HUES48 (cell line): Measurements from ENCODE around the gene APOA5.

Experiments
- H3K27ac ChIP-seq: one replicate; pipeline ENCODE4 v1.7.0; 2013; ENCODE audit warnings: low read depth, low read length, inconsistent platforms
- H3K27me3 ChIP-seq: 2 replicates; pipeline ENCODE4 v1.6.1; 2013; ENCODE audit warnings: mild to moderate bottlenecking, low read length; ENCODE audit not compliant: control insufficient read depth, insufficient read depth
- H3K36me3 ChIP-seq: 2 replicates; pipeline ENCODE4 v1.6.1; 2013; ENCODE audit warnings: low read length; ENCODE audit not compliant: control insufficient read depth, insufficient read depth
- H3K4me1 ChIP-seq: 2 replicates; pipeline ENCODE4 v1.6.1; 2013; ENCODE audit warnings: mild to moderate bottlenecking, low read length; ENCODE audit not compliant: control insufficient read depth, insufficient read depth
- H3K4me3 ChIP-seq: 2 replicates; pipeline ENCODE4 v1.5.1; 2013; ENCODE audit warnings: mild to moderate bottlenecking, low read depth, low read length
- H3K9ac ChIP-seq: 2 replicates; pipeline ENCODE4 v1.6.1; 2013; ENCODE audit warnings: mild to moderate bottlenecking, low read depth, low read length, moderate library complexity
- H3K9me3 ChIP-seq: 2 replicates; pipeline ENCODE4 v1.6.1; 2013; ENCODE audit warnings: low read length; ENCODE audit not compliant: control insufficient read depth, insufficient read depth

The APOA5 gene

DNA sequence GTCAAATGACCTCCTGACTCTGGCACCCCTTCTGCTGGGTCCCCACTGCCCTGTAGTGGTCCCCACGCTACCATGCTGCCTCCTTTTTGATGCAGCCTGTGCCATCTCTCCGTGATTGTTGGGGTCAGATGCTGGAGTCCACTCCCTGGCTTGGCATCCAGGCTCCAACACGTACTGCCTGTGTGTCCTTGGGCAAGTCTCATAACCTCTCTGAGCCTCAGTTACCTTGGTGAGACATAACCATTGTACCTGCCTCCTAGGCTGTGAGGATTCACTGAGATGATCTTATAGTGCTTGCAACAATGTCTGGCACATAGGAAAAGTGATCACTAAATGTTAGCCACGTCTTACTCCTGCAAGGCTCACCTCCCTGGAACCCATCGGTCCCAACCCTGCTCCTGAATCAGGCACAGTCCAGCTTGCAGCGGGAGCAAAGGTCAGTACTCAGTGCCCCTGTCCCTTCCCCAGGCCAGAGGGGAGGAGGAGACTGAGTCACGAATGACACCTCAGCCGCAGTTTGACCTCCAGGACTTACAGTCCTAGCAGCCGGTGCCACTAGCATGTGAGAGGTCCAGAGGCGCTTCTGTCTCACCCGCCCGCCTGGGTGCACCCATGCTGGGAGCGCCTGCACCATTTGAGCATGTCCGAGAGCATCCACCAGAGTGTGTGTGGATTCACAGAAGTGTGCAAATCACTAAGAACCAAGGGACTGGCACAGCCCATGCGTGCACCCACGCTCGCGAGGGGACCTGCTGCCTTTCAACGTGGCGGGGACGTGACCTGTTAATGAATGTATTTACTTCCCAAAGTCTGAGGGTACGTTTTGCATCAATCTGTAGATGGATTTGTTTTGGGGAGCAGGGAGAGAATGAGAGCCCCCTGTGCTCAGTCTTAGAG, 34.4 kb upstream of the APOA5 start:
- no peaks in the 10 kb centered on the region for H3K36me3 ChIP-seq
- no peaks in the 10 kb centered on the region for H3K27me3 ChIP-seq
- no peak overlapping the region for H3K27ac ChIP-seq
- H3K9me3 ChIP-seq = no peaks in the 10 kb centered on the region
- H3K4me1 ChIP-seq = no peaks in the 10 kb centered on the region
- no peak overlapping the region for H3K4me3 ChIP-seq
- no peak overlapping the region for H3K9ac ChIP-seq

DNA sequence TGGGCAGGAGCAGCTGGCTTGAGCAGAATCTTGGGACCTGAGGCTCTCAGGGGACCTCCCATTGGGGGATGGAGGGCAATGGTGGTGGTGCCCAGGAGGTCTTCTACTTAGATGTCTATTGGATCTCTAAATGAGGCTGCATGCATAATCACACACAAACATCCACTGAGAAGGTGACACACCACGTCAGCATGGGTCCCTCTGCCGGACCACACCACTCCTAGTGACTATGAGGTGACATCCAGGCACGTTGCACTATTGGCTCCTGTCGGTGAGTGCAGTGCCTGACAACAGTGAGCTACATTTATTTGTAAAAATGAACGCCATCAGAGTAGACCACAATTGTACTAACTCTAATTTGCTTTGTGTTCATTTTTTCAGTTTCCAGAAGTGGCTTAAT, 33.8 kb upstream of the APOA5 start:
- Histone ChIP-seq H3K9ac (no peak overlapping the region), H3K27me3 (no peaks in the 10 kb centered on the region), H3K4me3 (no peak overlapping the region), H3K9me3 (no peaks in the 10 kb centered on the region), H3K27ac (no peak overlapping the region), H3K4me1 (no peaks in the 10 kb centered on the region), H3K36me3 (no peaks in the 10 kb centered on the region)

DNA sequence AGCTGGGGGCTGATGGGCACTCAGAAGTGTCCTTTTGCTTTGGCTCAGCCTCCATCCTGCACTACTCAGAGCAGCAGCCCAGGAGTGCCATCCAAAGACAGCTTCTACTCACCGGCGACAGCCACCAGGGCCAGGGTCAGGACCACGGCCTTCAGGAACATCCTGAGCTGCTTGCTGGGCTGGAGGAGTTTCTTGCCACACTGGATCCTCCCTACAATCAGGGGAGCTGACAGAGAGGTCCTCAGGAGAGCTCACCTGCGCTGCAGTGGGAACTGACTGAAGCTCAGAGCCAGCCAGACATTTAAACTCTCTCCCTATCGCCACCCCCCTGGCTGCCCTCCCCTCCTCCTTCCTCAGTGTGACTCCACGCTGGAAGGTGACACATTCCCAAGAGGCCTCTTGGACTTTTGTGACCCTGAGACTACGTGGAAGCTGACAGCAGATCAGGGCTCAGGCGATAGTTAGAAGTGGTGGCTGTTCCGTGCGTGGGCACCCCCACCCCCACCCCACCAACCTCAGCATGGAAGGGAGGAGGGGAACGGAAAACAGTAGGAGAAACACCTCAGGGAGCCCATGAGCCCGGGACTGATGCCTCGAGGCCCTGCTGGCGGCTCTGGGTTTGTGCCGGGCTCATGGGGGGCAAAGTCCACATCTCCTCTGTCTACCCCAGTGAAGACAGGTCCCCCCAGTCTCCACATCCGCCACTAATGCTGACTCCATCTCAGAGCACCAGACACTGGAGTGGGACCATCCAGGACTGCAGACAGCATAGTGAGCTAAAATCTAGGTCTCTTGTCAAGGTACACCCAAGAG, 31.6 kb upstream of the APOA5 start, which contains the start of gene APOA4:
Gene APOA4, minus strand, starts transcription at position 274 of the 813 bp plus-strand sequence. Its CDS starts 113 bp downstream, at position 161.
- H3K4me1 ChIP-seq = no peaks in the 10 kb centered on the region
- H3K27ac ChIP-seq = no peak within 1 kb of the TSS
- no peak within 1 kb of the TSS for H3K4me3 ChIP-seq
- H3K27me3 ChIP-seq = no peaks in the 10 kb centered on the region
- no peaks in the 10 kb centered on the region for H3K9me3 ChIP-seq
- no peak within 1 kb of the TSS for H3K9ac ChIP-seq
- no peaks in the 10 kb centered on the region for H3K36me3 ChIP-seq

DNA sequence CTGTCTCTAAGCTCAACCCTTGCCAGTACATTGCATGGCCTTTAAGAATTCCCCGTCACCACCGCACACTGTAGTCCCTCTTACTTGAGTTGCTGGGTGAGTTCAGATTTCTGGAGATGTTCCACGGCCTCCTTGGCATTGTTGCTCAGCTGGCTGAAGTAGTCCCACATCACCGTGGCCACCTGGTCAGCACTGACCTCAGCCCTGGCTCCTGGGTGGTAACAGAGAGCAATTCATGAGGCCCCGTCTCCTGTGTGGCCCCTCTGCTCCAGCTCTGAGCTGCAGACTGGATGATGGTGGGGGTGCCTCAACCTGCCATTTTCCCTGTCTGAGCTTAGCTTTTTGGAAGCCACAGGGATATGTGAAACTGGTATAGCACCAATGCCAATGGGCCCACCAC, 30.9 kb upstream of the APOA5 start:
- Histone ChIP-seq H3K9ac (no peak overlapping the region), H3K27me3 (no peaks in the 10 kb centered on the region), H3K9me3 (no peaks in the 10 kb centered on the region), H3K36me3 (no peaks in the 10 kb centered on the region), H3K4me3 (no peak overlapping the region), H3K4me1 (no peaks in the 10 kb centered on the region), H3K27ac (no peak overlapping the region)

DNA sequence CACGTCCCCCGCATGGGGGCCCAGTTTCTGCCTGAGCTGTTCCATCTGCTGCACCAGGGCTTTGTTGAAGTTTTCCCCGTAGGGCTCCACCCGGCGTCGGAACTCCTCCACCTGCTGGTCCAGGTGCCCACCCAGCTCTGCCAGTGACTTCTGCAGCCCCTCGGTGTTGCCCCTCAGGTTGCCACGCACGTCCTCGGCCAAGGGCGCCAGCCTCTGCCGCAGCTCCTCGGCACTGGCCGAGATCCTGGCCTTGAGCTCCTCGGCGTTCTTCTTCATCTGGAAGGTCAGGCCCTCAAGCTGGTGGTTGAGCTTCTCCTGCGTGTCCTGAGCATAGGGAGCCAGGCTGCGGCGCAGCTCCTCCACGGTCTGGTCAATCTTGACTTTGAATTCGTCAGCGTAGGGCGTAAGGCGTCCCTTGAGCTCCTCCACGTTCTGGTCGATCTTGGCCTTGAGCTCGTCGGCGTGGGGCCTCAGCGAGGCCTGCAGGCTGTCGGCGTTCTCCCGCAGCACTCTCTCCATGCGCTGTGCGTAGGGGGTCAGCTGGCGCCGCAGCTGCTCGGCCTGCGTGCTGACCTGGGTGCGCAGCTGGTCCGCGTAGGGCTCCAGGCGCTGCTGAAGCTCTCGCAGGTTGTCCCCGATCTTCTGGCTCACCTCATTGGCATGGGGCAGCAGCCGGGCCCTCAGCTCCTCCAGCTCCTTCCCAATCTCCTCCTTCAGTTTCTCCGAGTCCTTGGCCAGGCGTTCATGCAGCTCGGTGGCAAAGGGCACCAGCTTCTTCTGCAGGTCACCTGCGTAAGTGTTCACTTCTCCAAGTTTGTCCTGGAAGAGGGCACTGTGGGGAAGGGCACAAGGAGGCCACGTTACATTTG, 29.6 kb upstream of the APOA5 start:
- H3K9me3 ChIP-seq = no peaks in the 10 kb centered on the region
- H3K4me1 ChIP-seq = no peaks in the 10 kb centered on the region
- no peaks in the 10 kb centered on the region for H3K36me3 ChIP-seq
- no peak overlapping the region for H3K9ac ChIP-seq
- H3K4me3 ChIP-seq = no peak overlapping the region
- H3K27ac ChIP-seq = no peak overlapping the region
- no peaks in the 10 kb centered on the region for H3K27me3 ChIP-seq

DNA sequence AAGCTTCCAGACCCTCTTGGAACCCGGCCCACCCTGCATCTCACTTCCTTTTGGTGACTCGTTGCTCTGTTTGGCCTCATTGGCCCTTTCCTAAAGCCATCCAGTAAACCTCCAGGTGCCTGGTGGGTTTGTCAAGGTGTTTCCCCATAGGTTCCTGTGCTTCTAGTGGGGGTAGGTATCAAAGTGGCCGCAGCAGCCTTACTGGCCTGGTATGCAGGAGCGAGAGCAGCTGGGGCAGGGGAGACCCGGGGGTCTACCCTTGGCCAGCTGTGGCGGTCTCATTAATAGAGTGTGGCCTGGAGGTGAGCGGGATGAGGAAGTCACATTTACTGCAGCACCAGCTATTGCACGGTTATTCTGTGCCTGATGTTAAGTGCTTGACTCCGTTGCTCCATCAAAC, 27.4 kb upstream of the APOA5 start:
- Histone ChIP-seq H3K27me3 (no peaks in the 10 kb centered on the region), H3K27ac (no peak overlapping the region), H3K9ac (no peak overlapping the region), H3K4me1 (no peaks in the 10 kb centered on the region), H3K9me3 (no peaks in the 10 kb centered on the region), H3K4me3 (no peak overlapping the region), H3K36me3 (no peaks in the 10 kb centered on the region)

DNA sequence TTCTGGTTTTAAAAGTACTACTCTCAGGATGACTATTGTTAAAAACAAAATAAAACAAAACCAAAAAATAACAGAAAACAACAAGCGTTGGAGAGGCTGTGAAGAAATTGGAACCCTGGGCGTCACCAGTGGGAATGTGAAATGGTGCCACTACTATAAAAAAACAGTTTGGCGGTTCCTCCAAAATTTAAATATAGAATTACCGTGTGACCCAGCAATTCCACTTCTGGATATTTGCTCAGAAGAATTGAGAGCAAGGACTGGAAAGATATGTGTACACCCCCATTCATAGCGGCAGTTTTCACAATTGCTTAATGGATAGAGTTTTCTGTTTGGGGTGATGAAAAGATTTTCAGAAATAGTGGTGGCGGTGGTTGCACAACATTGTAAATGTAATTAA, 22.8 kb upstream of the APOA5 start:
- no peak overlapping the region for H3K27ac ChIP-seq
- no peaks in the 10 kb centered on the region for H3K9me3 ChIP-seq
- H3K27me3 ChIP-seq = no peaks in the 10 kb centered on the region
- H3K36me3 ChIP-seq = no peaks in the 10 kb centered on the region
- no peak overlapping the region for H3K4me3 ChIP-seq
- H3K9ac ChIP-seq = no peak overlapping the region
- H3K4me1 ChIP-seq = no peaks in the 10 kb centered on the region

DNA sequence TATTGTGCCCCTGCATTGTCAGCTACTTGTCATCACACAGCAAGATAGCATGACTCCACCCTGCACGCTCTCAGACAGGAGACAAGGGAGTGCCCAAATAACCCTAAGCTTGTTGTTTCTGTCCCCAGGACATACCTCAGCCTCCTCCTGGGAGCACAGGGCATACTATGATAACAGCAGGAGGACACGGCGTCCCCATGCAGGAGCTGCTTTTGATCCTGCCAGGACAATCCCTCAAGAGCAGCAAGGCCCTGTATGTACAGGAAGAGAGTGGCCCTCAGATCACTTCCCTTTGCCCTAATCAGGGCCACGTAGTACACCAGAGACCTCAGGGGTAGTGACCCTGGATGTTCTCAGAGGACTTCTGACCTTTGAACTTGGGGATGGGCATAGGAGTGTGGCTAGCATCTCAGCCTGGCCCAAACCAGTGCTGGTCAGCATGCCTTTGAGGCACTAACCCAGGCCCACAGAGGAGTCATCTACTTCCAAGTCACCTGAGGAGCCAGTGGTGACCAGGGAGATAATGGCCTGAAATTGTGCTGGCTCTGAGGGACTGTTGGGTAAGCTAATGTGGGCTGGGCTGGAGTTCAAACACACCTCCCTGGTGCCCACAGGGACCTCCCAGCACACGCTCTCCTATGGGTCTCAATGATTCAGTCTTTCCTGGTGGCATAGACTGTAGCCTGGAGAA, 22.2 kb upstream of the APOA5 start:
- Histone ChIP-seq H3K4me1 (no peaks in the 10 kb centered on the region), H3K27ac (peak overlapping the region; percentile 14), H3K4me3 (no peak overlapping the region)

DNA sequence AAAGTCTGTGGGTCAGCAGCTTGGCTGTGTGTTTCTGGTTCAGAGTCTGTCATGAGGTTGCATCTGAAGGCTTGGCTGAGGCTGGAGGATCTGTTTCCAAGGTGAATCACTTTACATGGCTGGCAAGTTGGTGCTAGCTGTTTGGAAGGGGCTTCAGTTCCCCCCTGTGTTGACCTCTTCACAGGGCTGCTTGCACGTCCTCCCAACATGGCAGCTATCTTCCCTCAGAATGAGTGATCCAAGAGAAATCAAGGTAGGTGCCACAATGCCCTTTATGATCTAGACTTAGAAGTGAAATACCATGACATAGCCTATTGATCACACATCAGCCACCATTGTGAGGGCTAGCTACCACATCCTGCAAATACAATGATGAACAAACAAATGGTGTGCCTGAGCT, 21.5 kb upstream of the APOA5 start:
- Histone ChIP-seq H3K4me1 (no peaks in the 10 kb centered on the region), H3K9ac (no peak overlapping the region), H3K9me3 (no peaks in the 10 kb centered on the region), H3K27ac (peak overlapping the region; percentile 7), H3K36me3 (no peaks in the 10 kb centered on the region), H3K27me3 (no peaks in the 10 kb centered on the region), H3K4me3 (no peak overlapping the region)

More for the DNA sequence above, 22.2 kb upstream of the APOA5 start:
- Histone ChIP-seq H3K27me3 (no peaks in the 10 kb centered on the region), H3K9me3 (no peaks in the 10 kb centered on the region), H3K9ac (no peak overlapping the region), H3K36me3 (no peaks in the 10 kb centered on the region)

DNA sequence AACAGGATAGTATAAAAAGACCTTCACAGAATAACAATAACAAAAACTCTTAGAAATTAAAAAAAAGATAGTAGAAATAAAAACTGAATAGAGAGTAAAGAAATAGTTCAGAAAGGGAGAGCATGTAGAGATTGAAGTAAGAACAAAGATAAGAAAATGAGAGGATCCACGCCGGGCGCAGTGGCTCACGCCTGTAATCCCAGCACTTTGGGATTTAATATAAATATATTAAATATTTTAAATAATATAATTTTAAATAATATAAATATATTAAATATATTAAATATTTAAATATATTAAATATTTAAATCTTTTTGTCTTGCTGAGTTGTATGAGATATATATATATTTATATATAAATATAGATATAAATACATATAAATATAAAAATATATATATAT, 20.4 kb upstream of the APOA5 start:
- Histone ChIP-seq H3K4me1 (no peaks in the 10 kb centered on the region), H3K27me3 (no peaks in the 10 kb centered on the region), H3K36me3 (no peaks in the 10 kb centered on the region), H3K4me3 (no peak overlapping the region), H3K9me3 (no peaks in the 10 kb centered on the region), H3K27ac (no peak overlapping the region), H3K9ac (no peak overlapping the region)
